TTC549 (cell line): ENCODE data around the gene TMEM191B.
"Not testable (repeated sequence)": the region's sequence is repeated elsewhere in the genome, so short reads cannot be mapped to it uniquely, and the experiment has no call there.

ENCODE experiments used
- FAIRE-seq: peaks from 2 replicates; lab custom pipeline; 2012; peaks lifted over from hg19 to GRCh38; lab: Jason Lieb, UNC

Gene TMEM191B

GRCh38 chr22:18527752-18528596, at the start of gene TMEM191B:
Gene TMEM191B, plus strand, starts transcription at chr22:18527802. Its CDS starts 179 bp downstream, at chr22:18527981.
- not testable (repeated sequence) for FAIRE-seq

GRCh38 chr22:18496227-18496626, 31.4 kb upstream of the TMEM191B start:
- not testable (repeated sequence) for FAIRE-seq

GRCh38 chr22:18511327-18511726, 16.3 kb upstream of the TMEM191B start:
- FAIRE-seq: not testable (repeated sequence)

- FAIRE-seq: not testable (repeated sequence)
Observed at GRCh38 chr22:18512378-18512777, 15.2 kb upstream of the TMEM191B start.

GRCh38 chr22:18513454-18513853, 14.1 kb upstream of the TMEM191B start:
- FAIRE-seq: not testable (repeated sequence)

GRCh38 chr22:18518061-18518460, 9.5 kb upstream of the TMEM191B start, which contains the start of gene GGTLC3:
Gene GGTLC3, minus strand, starts transcription at chr22:18518161. Its CDS starts 264 bp downstream, at chr22:18517897.
- FAIRE-seq: not testable (repeated sequence)

- not testable (repeated sequence) for FAIRE-seq
Observed at GRCh38 chr22:18522762-18523161, 4.8 kb upstream of the TMEM191B start.

GRCh38 chr22:18523328-18523727, 4.3 kb upstream of the TMEM191B start:
- FAIRE-seq: not testable (repeated sequence)

- FAIRE-seq: not testable (repeated sequence)
Observed at GRCh38 chr22:18528597-18529415, 1.2 kb downstream of the TMEM191B start.

- not testable (repeated sequence) for FAIRE-seq
Observed at GRCh38 chr22:18529416-18530145, 2.0 kb downstream of the TMEM191B start.

- FAIRE-seq: not testable (repeated sequence)
Observed at GRCh38 chr22:18533633-18534032, 6.0 kb downstream of the TMEM191B start.

- FAIRE-seq: not testable (repeated sequence)
Observed at GRCh38 chr22:18534315-18534714, 6.7 kb downstream of the TMEM191B start.

- not testable (repeated sequence) for FAIRE-seq
Observed at GRCh38 chr22:18539994-18540393, 12.4 kb downstream of the TMEM191B start.

- FAIRE-seq: not testable (repeated sequence)
Observed at GRCh38 chr22:18543400-18543799, 15.8 kb downstream of the TMEM191B start.

- FAIRE-seq: not testable (repeated sequence)
Observed at GRCh38 chr22:18544615-18545014, 17.0 kb downstream of the TMEM191B start.

GRCh38 chr22:18549458-18550179, 22.0 kb downstream of the TMEM191B start:
- not testable (repeated sequence) for FAIRE-seq

- FAIRE-seq: not testable (repeated sequence)
Observed at GRCh38 chr22:18551046-18551445, 23.4 kb downstream of the TMEM191B start.

GRCh38 chr22:18552839-18553597, 25.4 kb downstream of the TMEM191B start:
- FAIRE-seq: not testable (repeated sequence)

GRCh38 chr22:18554280-18555256, 27.0 kb downstream of the TMEM191B start:
- FAIRE-seq: not testable (repeated sequence)
